Measurements from ENCODE around the gene ITGB1. TPM values are rescaled to one million over a fixed set of nuclear protein-coding genes. Genes with fewer than 3 reads are reported as not detected.

The ITGB1 gene
- total and polyA plus RNA-seq, 2 of the 8 experiments (the other 6 are each of a cell fraction or from before 2014, with no cell fraction given), result 82.7 to 321 TPM

DNA sequence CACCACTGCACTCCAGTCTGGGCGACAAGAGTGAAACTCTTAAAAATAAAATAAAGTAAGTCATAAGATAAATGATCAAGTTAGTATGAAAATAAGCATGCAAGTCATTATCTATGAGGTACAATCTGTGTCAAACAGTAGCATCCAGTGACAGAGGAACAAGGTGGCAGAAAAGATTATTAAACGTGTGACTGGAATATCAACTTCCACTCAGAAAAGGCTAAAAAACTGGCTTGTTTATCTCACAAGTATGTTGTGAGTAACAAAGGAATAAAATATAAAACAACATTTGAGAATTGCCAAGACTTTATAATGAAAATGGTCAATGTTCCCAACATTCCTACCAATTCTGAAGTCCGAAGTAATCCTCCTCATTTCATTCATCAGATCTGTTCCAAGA lies 30.3 kb downstream of the ITGB1 start (continued):
- TF ChIP-seq TBP (IDR thresholded peaks at IDR 0.05; ENCODE audit: low read depth, low read length), result no peak
- no peak for TF ChIP-seq NANOG (IDR thresholded peaks at IDR 0.05; ENCODE audit: insufficient read depth, low read depth, low read length, poor library complexity, severe bottlenecking)
- TF ChIP-seq TCF12 (IDR thresholded peaks at IDR 0.05; ENCODE audit: low read depth, low read length), result no peak

All from H1 (cell line).